Measurements from ENCODE around the gene PODNL1.

DNA sequence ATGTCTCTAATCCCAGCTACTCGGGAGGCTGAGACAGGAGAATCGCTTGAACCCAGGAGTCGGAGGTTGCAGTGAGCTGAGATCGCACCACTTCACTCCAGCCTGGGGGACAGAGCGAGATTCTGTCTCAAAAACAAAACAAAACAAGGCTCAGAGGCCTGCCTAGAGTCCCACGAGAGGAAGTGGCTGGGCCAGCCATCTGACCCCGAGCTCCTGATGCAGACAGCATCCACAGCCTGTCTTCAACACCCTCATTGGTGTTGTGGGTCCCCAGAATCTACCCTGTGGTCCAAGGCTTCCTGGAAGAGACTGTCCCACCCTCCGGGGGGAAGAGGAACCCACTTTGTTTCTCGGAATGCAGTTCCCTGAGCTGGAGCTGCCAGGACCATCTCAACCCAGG is 43.2 kb upstream of the PODNL1 start:
- no peak for TF ChIP-seq EZH2phosphoT487 (IDR thresholded peaks at IDR 0.05; ENCODE audit: borderline replicate concordance, low read length)
- TF ChIP-seq, protein P1, sequence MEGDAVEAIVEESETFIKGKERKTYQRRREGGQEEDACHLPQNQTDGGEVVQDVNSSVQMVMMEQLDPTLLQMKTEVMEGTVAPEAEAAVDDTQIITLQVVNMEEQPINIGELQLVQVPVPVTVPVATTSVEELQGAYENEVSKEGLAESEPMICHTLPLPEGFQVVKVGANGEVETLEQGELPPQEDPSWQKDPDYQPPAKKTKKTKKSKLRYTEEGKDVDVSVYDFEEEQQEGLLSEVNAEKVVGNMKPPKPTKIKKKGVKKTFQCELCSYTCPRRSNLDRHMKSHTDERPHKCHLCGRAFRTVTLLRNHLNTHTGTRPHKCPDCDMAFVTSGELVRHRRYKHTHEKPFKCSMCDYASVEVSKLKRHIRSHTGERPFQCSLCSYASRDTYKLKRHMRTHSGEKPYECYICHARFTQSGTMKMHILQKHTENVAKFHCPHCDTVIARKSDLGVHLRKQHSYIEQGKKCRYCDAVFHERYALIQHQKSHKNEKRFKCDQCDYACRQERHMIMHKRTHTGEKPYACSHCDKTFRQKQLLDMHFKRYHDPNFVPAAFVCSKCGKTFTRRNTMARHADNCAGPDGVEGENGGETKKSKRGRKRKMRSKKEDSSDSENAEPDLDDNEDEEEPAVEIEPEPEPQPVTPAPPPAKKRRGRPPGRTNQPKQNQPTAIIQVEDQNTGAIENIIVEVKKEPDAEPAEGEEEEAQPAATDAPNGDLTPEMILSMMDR (IDR thresholded peaks at IDR 0.05; ENCODE audit: low read depth, low read length, poor library complexity, severe bottlenecking): no peak
